Ovary (tissue), 9 donors: ENCODE results near the gene SRL. TPM values are rescaled to one million over a fixed set of nuclear protein-coding genes. Genes with fewer than 3 reads are reported as not detected.
"Not testable (repeated sequence)": the region's sequence is repeated elsewhere in the genome, so short reads cannot be mapped to it uniquely, and the experiment has no call there.

Source experiments
- DNase-seq, 5 donors: peaks; one replicate each; pipeline ENCODE4 v3.0.0-alpha.2; 2019 to 2020
- H3K27ac ChIP-seq, 2 donors: fragments of 200-600 bp; one replicate each; pipeline versions ENCODE4 v1.5.1 to v1.8.0; 2019 to 2022
- H3K27me3 ChIP-seq: fragments of 200-600 bp; one replicate; pipeline ENCODE4 v1.8.0; 2022
- H3K36me3 ChIP-seq: fragments of 200-600 bp; sonication (generic); one replicate; pipeline ENCODE4 v1.5.1; 2019
- H3K4me1 ChIP-seq: one replicate; pipeline ENCODE4 v1.8.1; 2013; ENCODE audit warnings: mild to moderate bottlenecking, moderate library complexity; ENCODE audit not compliant: insufficient read depth
- H3K4me3 ChIP-seq: fragments of 200-600 bp; sonication (generic); one replicate; pipeline ENCODE4 v1.5.1; 2017
- H3K9me3 ChIP-seq, 2 donors: fragments of 200-600 bp in 1 of 2; sonication (generic) in 1 of 2; one replicate each; pipeline versions ENCODE4 v1.5.1 to v1.8.1; 2013 to 2019; ENCODE audit warnings: mild to moderate bottlenecking in 1 of 2, moderate library complexity in 1 of 2
- CTCF ChIP-seq, 3 donors: fragments of 450-650 bp in 2 of 3; fragments of 200-600 bp in 1 of 3; IDR thresholded peaks; one replicate each; pipeline versions ENCODE4 v1.5.1 to v1.8.0; 2016 to 2022; ENCODE audit warnings: antibody characterized with exemption in 3 of 3, mild to moderate bottlenecking in 1 of 3
- EP300 ChIP-seq: sonication (generic); formaldehyde crosslinking; IDR thresholded peaks from one replicate; pipeline ENCODE4 v1.6.1; 2017; ENCODE audit warnings: antibody characterized with exemption
- POLR2A ChIP-seq: fragments of 450-650 bp; IDR thresholded peaks from one replicate; pipeline ENCODE4 v1.6.1; 2017; ENCODE audit warnings: antibody characterized with exemption, mild to moderate bottlenecking, moderate library complexity
- WGBS, 3 donors: extraction: QIAGEN DNeasy Blood & Tissue Kit in 1 of 3; methylation state at CpG; one replicate each; pipeline versions ENCODE4 v1.1.5 to v1.1.7; 2013 to 2017; 5-methylcytosine and 5-hydroxymethylcytosine counted together
- intact Hi-C, 4 donors: fragments of 100-400 bp; cut with DNase I; formaldehyde crosslinking; loops; one replicate each; pipeline versions ENCODE4 v1.11.0 to v1.15.1; 2022 to 2023
- polyA plus RNA-seq, 2 donors: library from polyadenylated mRNA; stranded (reverse); fragments of 200-250 nt in 1 of 2; fragments of 350-450 nt in 1 of 2; fragmentation: Illumina TruSeq in 1 of 2; extraction: RNeasy Lipid Tissue Mini Kit (QIAGEN cat#74804) in 1 of 2; gene quantifications; one replicate each; pipeline ENCODE4 v1.2.3, GENCODE V29; 2013 to 2014
- total RNA-seq, 7 donors: library from RNA; depleted of rRNA in 2 of 7; stranded (reverse); fragments of >200 nt in 2 of 7; fragmentation: NEBNext Ultra II Directional in 3 of 7; extraction: Animal tissue kit (Norgen Biotek cat#: 25700) in 3 of 7; gene quantifications; one replicate each; pipeline versions ENCODE4 v1.1.0 to v1.2.4, GENCODE V29; 2016 to 2023
- donor health status: DM: no; HTN: no; CAD: no; lungs with moderate emphysema.
- donor health status: DM: no; HTN: no; CAD: no.
- donor health status: Bipolar disorder and iron deficiency.
- donor health status: DM: yes; HTN: yes; CAD: no.
- donor health status: DM: no; HTN: no; CAD: no.
- donor health status: DM: yes; HTN: yes; CAD: no.

The SRL gene
- total and polyA plus RNA-seq, 9 donors, result under 0.01 to 7.5 (median 1.0) TPM

DNA sequence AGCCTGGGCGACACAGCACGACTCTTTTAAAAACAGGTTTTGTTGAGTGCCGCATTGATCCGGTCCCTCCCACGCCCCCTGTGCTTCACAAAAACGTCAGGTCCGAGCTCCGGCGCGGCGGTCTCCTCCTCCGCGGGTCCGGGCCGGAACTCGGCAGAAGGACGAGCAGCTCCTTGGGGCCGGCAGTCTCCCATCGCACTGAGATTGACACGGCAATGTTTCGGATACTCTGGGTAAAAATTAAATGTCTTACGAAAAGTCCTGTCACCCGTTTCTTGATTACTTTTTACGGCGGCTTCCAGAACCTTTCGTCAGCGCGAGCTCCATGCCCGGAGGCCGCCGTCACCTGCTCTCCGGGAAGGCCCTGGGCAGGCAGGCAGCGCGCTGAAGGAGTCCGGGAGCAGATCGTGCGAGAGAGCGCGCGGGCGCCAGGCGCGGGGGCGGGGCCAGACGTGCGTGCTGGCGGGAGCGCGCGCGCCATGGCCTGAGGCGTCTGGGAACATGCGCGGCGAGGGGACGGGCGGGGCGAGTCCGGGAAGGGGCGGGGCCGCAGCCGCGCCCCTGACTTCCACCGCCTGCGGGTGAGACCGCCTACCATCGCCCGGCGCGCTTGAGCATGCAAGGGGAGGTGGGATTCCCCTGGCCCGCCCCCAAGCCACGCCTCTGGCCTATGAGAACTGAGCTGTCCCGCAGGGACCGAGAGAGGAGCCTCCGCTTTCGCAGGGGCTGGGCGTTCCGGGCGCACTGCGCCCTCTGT is 11.7 kb upstream of the SRL start:
- Histone ChIP-seq H3K4me3 (peak overlapping the region; percentile 69), H3K27me3 (no peaks in the 10 kb centered on the region), H3K27ac (peak overlapping the region; percentile 75 to 91), H3K4me1 (no peaks in the 10 kb centered on the region), H3K36me3 (no peaks in the 10 kb centered on the region), H3K9me3 (no peaks in the 10 kb centered on the region)
- 0% methylated on average over 76 to 80 of the region's 80 CpGs for WGBS, 3 donors
- DNase-seq, result peak; percentile 100
- intact Hi-C loops, result loop anchor here in 2 of 4 donors (5.0 kb wide), 3 partner anchors 51 to 271 kb away; no protein-coding TSS in a partner anchor
- TF ChIP-seq EP300, result peak; percentile 74
- TF ChIP-seq CTCF (IDR thresholded peaks at IDR 0.05), result no peak
- peak; percentile 82 for TF ChIP-seq POLR2A

DNA sequence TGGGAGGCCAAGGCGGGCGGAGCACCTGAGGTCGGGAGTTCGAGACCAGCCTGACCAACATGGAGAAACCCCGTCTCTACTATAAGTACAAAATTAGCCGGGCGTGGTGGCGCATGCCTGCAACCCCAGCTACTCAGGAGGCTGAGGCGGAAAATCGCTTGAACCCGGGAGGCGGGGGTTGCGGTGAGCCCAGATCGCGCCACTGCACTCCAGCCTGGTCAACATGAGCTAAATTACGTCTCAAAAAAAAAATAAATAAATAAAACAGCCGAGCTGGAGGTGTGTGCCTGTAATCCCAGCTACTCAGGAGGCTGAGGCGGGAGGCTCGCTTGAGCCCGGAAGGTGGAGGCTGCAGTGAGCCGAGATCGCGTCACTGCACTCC is 11.1 kb upstream of the SRL start:
- Histone ChIP-seq H3K27ac (peak overlapping the region; percentile 75 to 91), H3K4me3 (peak overlapping the region; percentile 69)
- intact Hi-C loops, result loop anchor here in 2 of 4 donors (5.0 kb wide), 3 partner anchors 51 to 271 kb away; no protein-coding TSS in a partner anchor
- H3K36me3 ChIP-seq, H3K27me3 ChIP-seq, H3K4me1 ChIP-seq, H3K9me3 ChIP-seq: not testable (repeated sequence)
- 51 to 61% (median 59%) methylated on average over 23 of the region's 23 CpGs for WGBS, 3 donors
- DNase-seq, result peak in 3 of 5 donors; percentile 59 to 64 (median 60)

- Histone ChIP-seq H3K36me3 (no peaks in the 10 kb centered on the region), H3K9me3 (no peaks in the 10 kb centered on the region), H3K27ac (no peak overlapping the region), H3K4me1 (no peaks in the 10 kb centered on the region), H3K4me3 (no peak overlapping the region), H3K27me3 (no peaks in the 10 kb centered on the region)
- TF ChIP-seq POLR2A, result no peak
- TF ChIP-seq CTCF (IDR thresholded peaks at IDR 0.05), result no peak
- no peak for TF ChIP-seq EP300
- 56 to 59% (median 58%) methylated on average over 12 of the region's 12 CpGs for WGBS, 3 donors
- intact Hi-C loops, result loop anchor here (5.0 to 10.0 kb wide), 5 partner anchors 42 to 267 kb away; no protein-coding TSS in a partner anchor
- no peak for DNase-seq
These were observed 7.8 kb upstream of the SRL start for GRCh38 chr16:4249530-4250308.

DNA sequence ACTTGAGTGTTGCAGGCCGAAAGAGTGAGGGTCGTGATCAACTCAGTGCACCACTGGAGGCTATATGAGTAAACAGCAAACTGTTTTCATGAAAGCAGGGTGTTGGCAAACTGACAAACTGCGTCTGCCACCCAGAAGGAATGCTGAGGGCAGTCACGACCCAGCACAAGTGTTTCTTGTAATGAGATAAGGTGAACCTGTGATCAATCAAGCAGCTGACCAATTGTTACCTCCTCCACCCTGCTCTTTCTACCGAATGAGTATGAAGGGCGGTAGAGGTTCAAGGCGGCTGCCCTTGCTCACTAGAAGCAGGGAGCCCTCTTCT is 5.5 kb upstream of the SRL start:
- WGBS, 3 donors, result 70 to 71% (median 71%) methylated on average over 7 of the region's 7 CpGs
- intact Hi-C loops, result loop anchor here in 2 of 4 donors (5.0 to 10.0 kb wide), 2 partner anchors 40 to 53 kb away; no protein-coding TSS in a partner anchor
- Histone ChIP-seq H3K36me3 (no peaks in the 10 kb centered on the region), H3K27ac (no peak overlapping the region), H3K4me1 (no peaks in the 10 kb centered on the region), H3K27me3 (no peaks in the 10 kb centered on the region), H3K4me3 (no peak overlapping the region), H3K9me3 (no peaks in the 10 kb centered on the region)
- no peak for DNase-seq
- TF ChIP-seq CTCF (IDR thresholded peaks at IDR 0.05) (no peak), POLR2A (no peak), EP300 (no peak)
